Astrocyte of the cerebellum (primary cell): ENCODE data around the gene GGPS1.

Experiments used
- DNase-seq: peaks from one replicate; pipeline ENCODE4 v3.0.0-alpha.2; 2011; ENCODE audit warnings: low read depth
- H3K4me3 ChIP-seq: 2 replicates; pipeline ENCODE4 v1.5.1; 2011; ENCODE audit warnings: mild to moderate bottlenecking, low read depth, low read length, moderate library complexity
- CTCF ChIP-seq: IDR thresholded peaks from 2 replicates; pipeline ENCODE4 v1.5.1; 2012; ENCODE audit warnings: low read length, low read depth, moderate library complexity, mild to moderate bottlenecking; ENCODE audit errors: missing control alignments
- in situ Hi-C: cut with HindIII; loops from 2 replicates; pipeline ENCODE4 v1.10.0; 2017; ENCODE audit warnings: low sequenced_read_pairs

GGPS1 gene

GRCh38 chr1:235295902-235296350, 32.4 kb upstream of the GGPS1 start:
- peak; percentile 95 for DNase-seq
- no peak for TF ChIP-seq CTCF
- in situ Hi-C loops = no loop called here
- H3K4me3 ChIP-seq = no peak overlapping the region

GRCh38 chr1:235296729-235297128, 31.6 kb upstream of the GGPS1 start:
- H3K4me3 ChIP-seq = no peak overlapping the region
- no peak for DNase-seq
- TF ChIP-seq CTCF = no peak
- in situ Hi-C loops = no loop called here

- in situ Hi-C loops = no loop called here
- no peak for TF ChIP-seq CTCF
- peak; percentile 74 for DNase-seq
- no peak overlapping the region for H3K4me3 ChIP-seq
Measured at GRCh38 chr1:235297579-235297978, 30.8 kb upstream of the GGPS1 start.

- in situ Hi-C loops = no loop called here
- no peak overlapping the region for H3K4me3 ChIP-seq
- DNase-seq = no peak
- no peak for TF ChIP-seq CTCF
Measured at GRCh38 chr1:235298758-235299157, 29.6 kb upstream of the GGPS1 start.

GRCh38 chr1:235299169-235299858, 29.1 kb upstream of the GGPS1 start:
- no peak for DNase-seq
- no peak overlapping the region for H3K4me3 ChIP-seq
- TF ChIP-seq CTCF = no peak
- in situ Hi-C loops = no loop called here

GRCh38 chr1:235302143-235302542, 26.2 kb upstream of the GGPS1 start:
- no peak for TF ChIP-seq CTCF
- H3K4me3 ChIP-seq = no peak overlapping the region
- in situ Hi-C loops = no loop called here
- DNase-seq = no peak
